Measurements from ENCODE around the gene IQGAP2.

Gene IQGAP2

GRCh38 chr5:76445063-76445462 lies 42.0 kb downstream of the IQGAP2 start:
- Histone ChIP-seq H3K27me3 (no peaks in the 10 kb centered on the region), H3K36me3 (no peaks in the 10 kb centered on the region), H3K4me3 (ENCODE audit: low read depth, low read length) (no peak overlapping the region), H3K9me3 (no peaks in the 10 kb centered on the region), H3K4me1 (no peaks in the 10 kb centered on the region)
- TF ChIP-seq CTCF (IDR thresholded peaks at IDR 0.05; ENCODE audit: low read depth, low read length): no peak
- DNase-seq: peak; percentile 12

GRCh38 chr5:76445830-76446229 lies 42.7 kb downstream of the IQGAP2 start:
- Histone ChIP-seq H3K4me3 (ENCODE audit: low read depth, low read length) (no peak overlapping the region), H3K36me3 (no peaks in the 10 kb centered on the region), H3K27me3 (no peaks in the 10 kb centered on the region), H3K4me1 (no peaks in the 10 kb centered on the region), H3K9me3 (no peaks in the 10 kb centered on the region)
- TF ChIP-seq CTCF (IDR thresholded peaks at IDR 0.05; ENCODE audit: low read depth, low read length): no peak
- no peak for DNase-seq

- TF ChIP-seq CTCF (IDR thresholded peaks at IDR 0.05; ENCODE audit: low read depth, low read length): no peak
- H3K27me3 ChIP-seq: no peaks in the 10 kb centered on the region
- DNase-seq: no peak
- H3K4me1 ChIP-seq: no peaks in the 10 kb centered on the region
- no peak overlapping the region for H3K4me3 ChIP-seq (ENCODE audit: low read depth, low read length)
- no peaks in the 10 kb centered on the region for H3K9me3 ChIP-seq
- no peaks in the 10 kb centered on the region for H3K36me3 ChIP-seq
Observed at GRCh38 chr5:76446776-76447175, 43.7 kb downstream of the IQGAP2 start.

- Histone ChIP-seq H3K9me3 (no peaks in the 10 kb centered on the region), H3K36me3 (no peaks in the 10 kb centered on the region), H3K27me3 (no peaks in the 10 kb centered on the region), H3K4me3 (ENCODE audit: low read depth, low read length) (no peak overlapping the region), H3K4me1 (no peaks in the 10 kb centered on the region)
- TF ChIP-seq CTCF (IDR thresholded peaks at IDR 0.05; ENCODE audit: low read depth, low read length): no peak
- no peak for DNase-seq
Observed at GRCh38 chr5:76449606-76450005, 46.5 kb downstream of the IQGAP2 start.

- no peak for TF ChIP-seq CTCF (IDR thresholded peaks at IDR 0.05; ENCODE audit: low read depth, low read length)
- no peaks in the 10 kb centered on the region for H3K27me3 ChIP-seq
- DNase-seq: no peak
Observed at GRCh38 chr5:76450054-76450453, 47.0 kb downstream of the IQGAP2 start.

GRCh38 chr5:76451031-76451701 lies 48.1 kb downstream of the IQGAP2 start:
- no peaks in the 10 kb centered on the region for H3K27me3 ChIP-seq
- no peaks in the 10 kb centered on the region for H3K9me3 ChIP-seq
- H3K4me3 ChIP-seq (ENCODE audit: low read depth, low read length): no peak overlapping the region
- TF ChIP-seq CTCF (IDR thresholded peaks at IDR 0.05; ENCODE audit: low read depth, low read length): no peak
- DNase-seq: no peak
- H3K4me1 ChIP-seq: no peaks in the 10 kb centered on the region
- no peaks in the 10 kb centered on the region for H3K36me3 ChIP-seq

More at GRCh38 chr5:76450054-76450453, 47.0 kb downstream of the IQGAP2 start:
- H3K4me1 ChIP-seq: no peaks in the 10 kb centered on the region
- H3K4me3 ChIP-seq (ENCODE audit: low read depth, low read length): no peak overlapping the region
- H3K9me3 ChIP-seq: no peaks in the 10 kb centered on the region
- H3K36me3 ChIP-seq: no peaks in the 10 kb centered on the region
